IMR-90 (cell line): ENCODE measurements around the gene ACTA1. TPM values are rescaled to one million over a fixed set of nuclear protein-coding genes. Genes with fewer than 3 reads are reported as not detected.

Experiments
- ATAC-seq: fragments of 200-7000 bp; cut with Tn5 transposase; 2 replicates; pipeline ENCODE4 v1.9.1; 2020; ENCODE audit warnings: low read depth, mild to moderate bottlenecking, moderate library complexity
- BruUV-seq: library from RNA; stranded (reverse); fragments of 400-500 nt; replicated peaks from 2 replicates; lab custom pipeline; 2021; lab: Mats Ljungman, UMichigan
- CTCF ChIA-PET: fragments of 300-600 bp; formaldehyde crosslinking; extraction: SDS; loops from one replicate; lab custom pipeline; 2021; ENCODE audit warnings: antibody characterized with exemption; lab: Yijun Ruan, JAX
- POLR2A ChIA-PET: fragments of 300-600 bp; sonication (Branson Sonifier 250); formaldehyde crosslinking; loops from one replicate; lab custom pipeline; 2022; ENCODE audit warnings: antibody characterized with exemption; ENCODE audit not compliant: unreplicated experiment; lab: Charles Lee
- DNase-seq: peaks from one replicate; pipeline ENCODE4 v3.0.0; 2013
- H2AFZ ChIP-seq: replicated peaks from 2 replicates; pipeline ENCODE3; 2013; ENCODE audit warnings: low read length, mild to moderate bottlenecking; ENCODE audit not compliant: poor library complexity
- H2AK5ac ChIP-seq: 2 replicates; pipeline ENCODE4 v1.6.1; 2013; ENCODE audit warnings: low read depth, low read length, inconsistent platforms
- H2AK9ac ChIP-seq: replicated peaks from 2 replicates; pipeline ENCODE3; 2013; ENCODE audit warnings: mild to moderate bottlenecking, low read depth, low read length, moderate library complexity; ENCODE audit not compliant: poor library complexity
- H2BK120ac ChIP-seq: 2 replicates; pipeline ENCODE4 v1.6.1; 2013; ENCODE audit warnings: low read depth, low read length, inconsistent platforms
- H2BK15ac ChIP-seq: 3 replicates; pipeline ENCODE4 v1.6.1; 2013; ENCODE audit warnings: low read depth, low read length, inconsistent platforms
- H2BK20ac ChIP-seq: 2 replicates; pipeline ENCODE4 v1.6.1; 2013; ENCODE audit warnings: low read depth, mild to moderate bottlenecking, inconsistent platforms, low read length, moderate library complexity
- H2BK5ac ChIP-seq: 2 replicates; pipeline ENCODE4 v1.6.1; 2013; ENCODE audit warnings: mild to moderate bottlenecking, low read depth, low read length, inconsistent platforms; ENCODE audit not compliant: poor library complexity, severe bottlenecking
- H3K14ac ChIP-seq: replicated peaks from 2 replicates; pipeline ENCODE4 v1.6.1; 2013; ENCODE audit warnings: low read depth, low read length, inconsistent platforms
- H3K18ac ChIP-seq: 2 replicates; pipeline ENCODE4 v1.6.1; 2013; ENCODE audit warnings: low read depth, low read length, control low read depth
- H3K23ac ChIP-seq: 2 replicates; pipeline ENCODE4 v1.6.1; 2013; ENCODE audit warnings: low read depth, low read length, inconsistent platforms
- H3K27ac ChIP-seq: 2 replicates; pipeline ENCODE4 v1.5.1; 2013; ENCODE audit warnings: mild to moderate bottlenecking, control low read depth, low read length; ENCODE audit not compliant: insufficient read depth
- H3K27me3 ChIP-seq: 2 replicates; pipeline ENCODE4 v1.6.1; 2013; ENCODE audit warnings: low read length; ENCODE audit not compliant: control insufficient read depth, insufficient read depth
- H3K36me3 ChIP-seq: 2 replicates; pipeline ENCODE4 v1.6.1; 2013; ENCODE audit warnings: low read length, mixed read lengths; ENCODE audit not compliant: control insufficient read depth, insufficient read depth
- H3K4ac ChIP-seq: 2 replicates; pipeline ENCODE4 v1.6.1; 2013; ENCODE audit warnings: low read depth, low read length, inconsistent platforms
- H3K4me1 ChIP-seq: 2 replicates; pipeline ENCODE4 v1.6.1; 2013; ENCODE audit warnings: low read length, mixed read lengths; ENCODE audit not compliant: control insufficient read depth, insufficient read depth
- H3K4me2 ChIP-seq: 2 replicates; pipeline ENCODE4 v1.6.1; 2013; ENCODE audit warnings: low read depth, mild to moderate bottlenecking, control low read depth, low read length, moderate library complexity
- H3K4me3 ChIP-seq: 2 replicates; pipeline ENCODE4 v1.5.1; 2013; ENCODE audit warnings: low read depth, mild to moderate bottlenecking, control low read depth, low read length, moderate library complexity; ENCODE audit not compliant: insufficient read depth
- H3K56ac ChIP-seq: 2 replicates; pipeline ENCODE4 v1.6.1; 2013; ENCODE audit warnings: low read length, inconsistent platforms; ENCODE audit not compliant: insufficient read depth; ENCODE audit errors: extremely low read depth
- H3K79me1 ChIP-seq, 2 experiments: 2 replicates each; pipeline ENCODE4 v1.6.1; 2013; ENCODE audit warnings: low read length in 2 of 2, inconsistent platforms in 1 of 2, low read depth in 1 of 2
- H3K9ac ChIP-seq: 2 replicates; pipeline ENCODE4 v1.6.1; 2013; ENCODE audit warnings: low read depth, low read length, control low read depth
- H3K9me1 ChIP-seq: 2 replicates; pipeline ENCODE4 v1.6.1; 2013; ENCODE audit warnings: low read length, inconsistent platforms; ENCODE audit not compliant: insufficient read depth
- H3K9me3 ChIP-seq: 2 replicates; pipeline ENCODE4 v1.6.1; 2013; ENCODE audit warnings: low read length; ENCODE audit not compliant: control insufficient read depth, insufficient read depth
- H4K20me1 ChIP-seq: 2 replicates; pipeline ENCODE4 v1.6.1; 2013; ENCODE audit warnings: low read length, inconsistent platforms; ENCODE audit not compliant: insufficient read depth
- H4K5ac ChIP-seq: 2 replicates; pipeline ENCODE4 v1.6.1; 2013; ENCODE audit warnings: mild to moderate bottlenecking, low read depth, low read length, control low read depth
- H4K8ac ChIP-seq, 2 experiments: 2 replicates each; pipeline ENCODE4 v1.6.1; 2013; ENCODE audit warnings: low read depth in 2 of 2, low read length in 2 of 2, control low read depth in 1 of 2, inconsistent platforms in 1 of 2
- H4K91ac ChIP-seq: 2 replicates; pipeline ENCODE4 v1.6.1; 2013; ENCODE audit warnings: low read depth, low read length, inconsistent platforms; ENCODE audit not compliant: insufficient read depth
- BHLHE40 ChIP-seq: fragments of 150-350 bp; IDR thresholded peaks from 2 replicates; pipeline ENCODE4 v1.6.1; 2016; ENCODE audit warnings: mild to moderate bottlenecking, low read depth, low read length
- CEBPB ChIP-seq: IDR thresholded peaks from 2 replicates; pipeline ENCODE4 v1.6.1; 2012; ENCODE audit warnings: low read depth, low read length, improper control_type of control experiment
- CHD1 ChIP-seq: IDR thresholded peaks from 2 replicates; pipeline ENCODE4 v1.6.1; 2012; ENCODE audit warnings: low read depth, low read length, improper control_type of control experiment
- FOS ChIP-seq: fragments of 150-350 bp; IDR thresholded peaks from 2 replicates; pipeline ENCODE4 v1.6.1; 2016; ENCODE audit warnings: low read depth, low read length
- MAFK ChIP-seq: IDR thresholded peaks from 2 replicates; pipeline ENCODE4 v1.6.1; 2012; ENCODE audit warnings: low read depth, low read length, improper control_type of control experiment
- MAZ ChIP-seq: IDR thresholded peaks from 2 replicates; pipeline ENCODE4 v1.6.1; 2012; ENCODE audit warnings: low read depth, mild to moderate bottlenecking, low read length, improper control_type of control experiment, moderate library complexity, borderline replicate concordance
- MXI1 ChIP-seq: IDR thresholded peaks from 2 replicates; pipeline ENCODE4 v1.6.1; 2012; ENCODE audit warnings: low read depth, mild to moderate bottlenecking, low read length, moderate library complexity, borderline replicate concordance
- NFE2L2 ChIP-seq: fragments of 150-350 bp; IDR thresholded peaks from 2 replicates; pipeline ENCODE4 v1.6.1; 2016; ENCODE audit warnings: low read depth, mild to moderate bottlenecking, low read length
- POLR2A ChIP-seq: IDR thresholded peaks from 2 replicates; pipeline ENCODE4 v1.6.1; 2012; ENCODE audit warnings: mild to moderate bottlenecking, low read depth, low read length
- RAD21 ChIP-seq: IDR thresholded peaks from 2 replicates; pipeline ENCODE4 v1.6.1; 2012; ENCODE audit warnings: low read length, improper control_type of control experiment
- RCOR1 ChIP-seq: IDR thresholded peaks from 2 replicates; pipeline ENCODE4 v1.6.1; 2012; ENCODE audit warnings: mild to moderate bottlenecking, low read length, improper control_type of control experiment; ENCODE audit not compliant: insufficient replicate concordance
- RFX5 ChIP-seq: IDR thresholded peaks from 2 replicates; pipeline ENCODE4 v1.8.0; 2012; ENCODE audit warnings: low read depth, mild to moderate bottlenecking, low read length, moderate library complexity
- SMC3 ChIP-seq: fragments of 150-350 bp; IDR thresholded peaks from 2 replicates; pipeline ENCODE4 v1.6.1; 2016; ENCODE audit warnings: low read depth, mild to moderate bottlenecking, antibody characterized with exemption, low read length, moderate library complexity
- WGBS, 2 experiments: methylation state at CpG; one replicate each; pipeline versions ENCODE4 v1.1.5 to v1.1.7; 2013; ENCODE audit warnings: missing lambda C conversion rate in 2 of 2; ENCODE audit not compliant: insufficient read length in 1 of 2; ENCODE audit errors: extremely low coverage in 2 of 2; 5-methylcytosine and 5-hydroxymethylcytosine counted together
- dilution Hi-C: fragments of 300-500 bp; cut with HindIII; formaldehyde crosslinking; loops from one replicate; pipeline ENCODE4 v1.14.3; 2018; ENCODE audit warnings: low sequenced_read_pairs; ENCODE audit not compliant: unreplicated experiment
- in situ Hi-C: fragments of 300-500 bp; cut with MboI; formaldehyde crosslinking; loops from 3 replicates; pipeline ENCODE4 v1.14.3; 2019; ENCODE audit warnings: low sequenced_read_pairs, inconsistent platforms, mixed read lengths
- intact Hi-C: fragments of 100-400 bp; cut with micrococcal nuclease; formaldehyde crosslinking; loops from 2 replicates; pipeline ENCODE4 v1.10.0; 2022
- polyA plus RNA-seq, 3 experiments: library from polyadenylated mRNA; depleted of rRNA; stranded (reverse); fragments of >200 nt; gene quantifications; 2 replicates each; pipeline ENCODE4 v1.2.3, GENCODE V29; 2012; ENCODE audit warnings: low replicate concordance in 1 of 3
- total RNA-seq: library from RNA; depleted of rRNA; stranded (reverse); fragments of >200 nt; gene quantifications from 2 replicates; pipeline ENCODE4 v1.2.3, GENCODE V29; 2012
- TF ChIP-seq, protein P1 (sequence below): fragments of 150-350 bp; IDR thresholded peaks from 2 replicates; pipeline ENCODE4 v1.6.1; 2017; ENCODE audit warnings: mild to moderate bottlenecking, antibody characterized with exemption, low read length, low read depth
- TF ChIP-seq, protein P2 (sequence below): fragments of 150-350 bp; IDR thresholded peaks from 2 replicates; pipeline ENCODE4 v1.6.1; 2016; ENCODE audit warnings: low read depth, mild to moderate bottlenecking, low read length, moderate library complexity, borderline replicate concordance
- TF ChIP-seq, protein P3 (sequence below): conservative IDR thresholded peaks from 2 replicates; pipeline ENCODE4 v1.5.1; 2012; ENCODE audit warnings: mild to moderate bottlenecking, low read depth, low read length, improper control_type of control experiment

The ACTA1 gene
- total and polyA plus RNA-seq, 2 of the 4 experiments (the other 2 are of a cell fraction) = not detected

DNA sequence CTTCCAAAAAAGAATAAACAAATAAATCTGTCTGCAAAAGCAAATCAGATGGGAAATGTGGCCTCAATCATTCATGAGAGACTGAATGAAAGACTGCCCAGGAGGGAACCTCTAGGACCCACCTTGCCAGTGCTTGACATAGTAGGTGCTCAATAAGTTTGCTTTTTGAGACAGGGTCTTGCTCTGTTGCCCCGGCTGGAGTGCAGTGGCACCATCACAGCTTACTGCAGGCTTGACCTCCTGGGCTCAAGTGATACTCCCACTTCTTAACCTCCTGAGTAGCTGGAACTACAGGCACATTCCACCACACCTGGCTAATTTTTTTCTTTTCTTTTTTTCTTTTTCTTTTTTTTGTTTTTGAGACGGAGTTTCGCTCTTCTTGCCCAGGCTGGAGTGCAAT, 50.7 kb downstream of the ACTA1 start:
- DNase-seq (no peak), ATAC-seq (no peak)
- no peak overlapping the region for H2BK120ac ChIP-seq
- H4K5ac ChIP-seq = no peak overlapping the region
- no peaks in the 10 kb centered on the region for H3K79me1 ChIP-seq
- intact Hi-C loops = no loop called here
- no peak overlapping the region for H3K27ac ChIP-seq
- no peak overlapping the region for H3K9ac ChIP-seq
- no peak overlapping the region for H3K4ac ChIP-seq
- dilution Hi-C loops = no loop called here
- no peak overlapping the region for H2AK9ac ChIP-seq
- no peak overlapping the region for H2BK15ac ChIP-seq
- H3K4me2 ChIP-seq = no peak overlapping the region
- no peaks in the 10 kb centered on the region; the same call in 1 of the 2 replicates for H3K27me3 ChIP-seq
- H4K91ac ChIP-seq = no peak overlapping the region
- no peak overlapping the region for H2AFZ ChIP-seq
- no peak overlapping the region for H2BK5ac ChIP-seq
- no peaks in the 10 kb centered on the region for H3K36me3 ChIP-seq
- H4K20me1 ChIP-seq = no peaks in the 10 kb centered on the region
- ChIA-PET CTCF (no interaction called here), POLR2A (no interaction called here)
- TF ChIP-seq MXI1 (no peak), BHLHE40 (no peak), CHD1 (no peak), FOS (no peak), NFE2L2 (no peak), MAZ (no peak), MAFK (no peak), SMC3 (no peak), RCOR1 (no peak), RAD21 (no peak), POLR2A (no peak), RFX5 (no peak), CEBPB (no peak)
- TF ChIP-seq, protein P1, sequence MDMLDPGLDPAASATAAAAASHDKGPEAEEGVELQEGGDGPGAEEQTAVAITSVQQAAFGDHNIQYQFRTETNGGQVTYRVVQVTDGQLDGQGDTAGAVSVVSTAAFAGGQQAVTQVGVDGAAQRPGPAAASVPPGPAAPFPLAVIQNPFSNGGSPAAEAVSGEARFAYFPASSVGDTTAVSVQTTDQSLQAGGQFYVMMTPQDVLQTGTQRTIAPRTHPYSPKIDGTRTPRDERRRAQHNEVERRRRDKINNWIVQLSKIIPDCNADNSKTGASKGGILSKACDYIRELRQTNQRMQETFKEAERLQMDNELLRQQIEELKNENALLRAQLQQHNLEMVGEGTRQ = no peak
- TF ChIP-seq, protein P2, sequence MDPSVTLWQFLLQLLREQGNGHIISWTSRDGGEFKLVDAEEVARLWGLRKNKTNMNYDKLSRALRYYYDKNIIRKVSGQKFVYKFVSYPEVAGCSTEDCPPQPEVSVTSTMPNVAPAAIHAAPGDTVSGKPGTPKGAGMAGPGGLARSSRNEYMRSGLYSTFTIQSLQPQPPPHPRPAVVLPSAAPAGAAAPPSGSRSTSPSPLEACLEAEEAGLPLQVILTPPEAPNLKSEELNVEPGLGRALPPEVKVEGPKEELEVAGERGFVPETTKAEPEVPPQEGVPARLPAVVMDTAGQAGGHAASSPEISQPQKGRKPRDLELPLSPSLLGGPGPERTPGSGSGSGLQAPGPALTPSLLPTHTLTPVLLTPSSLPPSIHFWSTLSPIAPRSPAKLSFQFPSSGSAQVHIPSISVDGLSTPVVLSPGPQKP = no peak
- TF ChIP-seq, protein P3, sequence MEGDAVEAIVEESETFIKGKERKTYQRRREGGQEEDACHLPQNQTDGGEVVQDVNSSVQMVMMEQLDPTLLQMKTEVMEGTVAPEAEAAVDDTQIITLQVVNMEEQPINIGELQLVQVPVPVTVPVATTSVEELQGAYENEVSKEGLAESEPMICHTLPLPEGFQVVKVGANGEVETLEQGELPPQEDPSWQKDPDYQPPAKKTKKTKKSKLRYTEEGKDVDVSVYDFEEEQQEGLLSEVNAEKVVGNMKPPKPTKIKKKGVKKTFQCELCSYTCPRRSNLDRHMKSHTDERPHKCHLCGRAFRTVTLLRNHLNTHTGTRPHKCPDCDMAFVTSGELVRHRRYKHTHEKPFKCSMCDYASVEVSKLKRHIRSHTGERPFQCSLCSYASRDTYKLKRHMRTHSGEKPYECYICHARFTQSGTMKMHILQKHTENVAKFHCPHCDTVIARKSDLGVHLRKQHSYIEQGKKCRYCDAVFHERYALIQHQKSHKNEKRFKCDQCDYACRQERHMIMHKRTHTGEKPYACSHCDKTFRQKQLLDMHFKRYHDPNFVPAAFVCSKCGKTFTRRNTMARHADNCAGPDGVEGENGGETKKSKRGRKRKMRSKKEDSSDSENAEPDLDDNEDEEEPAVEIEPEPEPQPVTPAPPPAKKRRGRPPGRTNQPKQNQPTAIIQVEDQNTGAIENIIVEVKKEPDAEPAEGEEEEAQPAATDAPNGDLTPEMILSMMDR = no peak
- no peak overlapping the region for H2AK5ac ChIP-seq
- H2BK20ac ChIP-seq = no peak overlapping the region
- peaks cover 6% of the 10 kb centered on the region; the same call in 1 of the 2 replicates for H3K4me1 ChIP-seq
- no CpG with 5 or more reads among the region's 3 CpGs for WGBS, 2 experiments
- H3K56ac ChIP-seq = no peak overlapping the region
- no peak overlapping the region for H3K23ac ChIP-seq
- H3K4me3 ChIP-seq = no peak overlapping the region
- H3K18ac ChIP-seq = no peak overlapping the region
- peaks cover 5% of the 10 kb centered on the region; the same call in 1 of the 2 replicates for H3K9me1 ChIP-seq
- BruUV-seq = no TSS peak
- H3K14ac ChIP-seq = no peak overlapping the region
- no peaks in the 10 kb centered on the region for H3K9me3 ChIP-seq
- in situ Hi-C loops = no loop called here
- H4K8ac ChIP-seq = no peak overlapping the region
